Measurements from ENCODE around the gene PGBD2. TPM values are rescaled to one million over a fixed set of nuclear protein-coding genes. Genes with fewer than 3 reads are reported as not detected.

PGBD2 gene
- total RNA-seq, 1 experiment from 2014 or later: 7.8 TPM

DNA sequence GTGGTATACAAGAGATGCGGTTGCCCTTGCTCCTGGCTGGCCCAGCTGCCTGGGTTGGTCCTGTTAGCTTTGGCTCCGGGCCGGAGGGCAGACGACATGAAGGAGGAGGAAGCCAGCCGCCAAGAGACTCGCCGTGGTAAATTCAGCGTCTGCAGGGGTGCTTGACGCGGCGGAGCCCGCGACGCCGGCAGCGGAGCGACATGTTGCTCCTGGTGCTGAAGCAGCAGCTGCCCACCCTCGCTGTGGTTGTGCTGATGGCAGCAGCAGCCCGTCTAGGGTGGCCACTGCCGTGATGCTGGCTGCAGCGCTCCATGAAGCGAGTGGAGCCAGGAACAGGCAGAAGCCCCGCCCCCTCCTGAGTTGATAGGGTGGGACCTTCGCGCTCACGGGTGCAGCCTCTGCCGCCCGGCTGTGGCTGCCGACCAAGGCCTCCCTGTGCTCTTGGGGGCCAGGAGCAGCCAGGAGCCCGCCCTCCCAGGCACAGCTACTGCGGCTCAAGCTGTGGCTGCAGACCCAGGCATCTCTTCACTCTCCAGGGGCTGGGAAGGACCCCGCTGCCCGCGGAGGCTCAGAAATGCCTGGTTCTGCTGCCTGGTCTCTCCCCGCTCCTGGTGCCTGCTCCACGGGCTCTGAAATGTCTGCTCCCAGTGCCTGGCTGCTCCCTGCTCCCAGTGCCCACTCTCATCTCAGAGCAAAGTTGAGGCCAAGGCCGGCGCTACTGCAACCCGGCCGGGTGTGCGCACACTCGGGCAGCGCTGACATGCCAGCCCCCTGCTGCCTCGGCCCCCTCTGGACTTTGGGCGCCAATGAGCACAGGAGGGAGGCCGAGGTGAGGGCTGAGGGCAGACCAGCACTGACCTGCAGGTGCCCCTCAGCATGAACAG lies 42.8 kb upstream of the PGBD2 start:
- Mint-ChIP-seq H3K27me3 (ENCODE audit: unreplicated experiment) (peaks cover 34% of the 10 kb centered on the region), H3K4me1 (ENCODE audit: low read depth, unreplicated experiment) (peaks cover 26% of the 10 kb centered on the region), H3K9me3 (ENCODE audit: low read depth, unreplicated experiment) (no peaks in the 10 kb centered on the region), H3K27ac (ENCODE audit: unreplicated experiment) (peak overlapping the region; percentile 10), H3K4me3 (ENCODE audit: low read depth, unreplicated experiment) (peak overlapping the region; percentile 71), H3K36me3 (ENCODE audit: insufficient read depth, unreplicated experiment) (peaks cover 32% of the 10 kb centered on the region)
- no TSS peak for BruUV-seq (replicated peaks)
- DNase-seq: peak; percentile 79
- TF ChIP-seq, protein P1, sequence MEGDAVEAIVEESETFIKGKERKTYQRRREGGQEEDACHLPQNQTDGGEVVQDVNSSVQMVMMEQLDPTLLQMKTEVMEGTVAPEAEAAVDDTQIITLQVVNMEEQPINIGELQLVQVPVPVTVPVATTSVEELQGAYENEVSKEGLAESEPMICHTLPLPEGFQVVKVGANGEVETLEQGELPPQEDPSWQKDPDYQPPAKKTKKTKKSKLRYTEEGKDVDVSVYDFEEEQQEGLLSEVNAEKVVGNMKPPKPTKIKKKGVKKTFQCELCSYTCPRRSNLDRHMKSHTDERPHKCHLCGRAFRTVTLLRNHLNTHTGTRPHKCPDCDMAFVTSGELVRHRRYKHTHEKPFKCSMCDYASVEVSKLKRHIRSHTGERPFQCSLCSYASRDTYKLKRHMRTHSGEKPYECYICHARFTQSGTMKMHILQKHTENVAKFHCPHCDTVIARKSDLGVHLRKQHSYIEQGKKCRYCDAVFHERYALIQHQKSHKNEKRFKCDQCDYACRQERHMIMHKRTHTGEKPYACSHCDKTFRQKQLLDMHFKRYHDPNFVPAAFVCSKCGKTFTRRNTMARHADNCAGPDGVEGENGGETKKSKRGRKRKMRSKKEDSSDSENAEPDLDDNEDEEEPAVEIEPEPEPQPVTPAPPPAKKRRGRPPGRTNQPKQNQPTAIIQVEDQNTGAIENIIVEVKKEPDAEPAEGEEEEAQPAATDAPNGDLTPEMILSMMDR (IDR thresholded peaks at IDR 0.05; ENCODE audit: unreplicated experiment): no peak
- intact Hi-C loops (cut with micrococcal nuclease; ENCODE audit: unreplicated experiment): no loop called here
- CTCF ChIA-PET: no interaction called here

DNA sequence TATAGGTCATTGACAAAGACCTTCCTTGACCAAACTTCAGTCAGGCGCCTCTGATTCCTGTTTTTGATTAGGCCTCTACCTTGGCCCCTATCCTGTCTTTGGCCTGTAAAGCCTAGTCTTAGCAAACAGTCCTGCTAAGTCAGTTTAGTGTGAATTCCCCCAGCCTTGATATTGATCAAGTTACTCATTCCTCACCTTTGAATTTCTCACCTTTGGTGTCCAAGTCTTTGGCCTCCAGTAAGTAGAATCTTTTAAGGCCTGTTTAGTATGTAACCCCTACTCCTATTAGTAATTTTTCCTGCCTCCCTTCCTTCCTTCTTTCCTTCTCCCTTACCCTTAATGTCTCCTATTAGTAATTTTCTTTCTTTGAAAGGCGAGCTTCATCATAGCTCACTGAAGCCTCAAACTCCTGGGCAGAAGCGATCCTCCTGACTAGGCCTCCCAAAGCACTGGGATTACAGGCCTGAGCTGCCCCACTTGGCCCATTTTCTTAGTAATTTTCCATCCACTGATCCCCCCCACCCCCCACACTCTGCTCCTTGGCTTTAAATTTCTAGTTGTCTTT lies 34.1 kb upstream of the PGBD2 start:
- intact Hi-C loops (cut with micrococcal nuclease; ENCODE audit: unreplicated experiment): loop anchor here (2.0 kb wide), 1 partner anchor 13 kb away; the partner anchor contains the start of gene ZNF692
- Mint-ChIP-seq H3K9me3 (ENCODE audit: low read depth, unreplicated experiment) (no peaks in the 10 kb centered on the region), H3K27ac (ENCODE audit: unreplicated experiment) (peak overlapping the region; percentile 29)

DNA sequence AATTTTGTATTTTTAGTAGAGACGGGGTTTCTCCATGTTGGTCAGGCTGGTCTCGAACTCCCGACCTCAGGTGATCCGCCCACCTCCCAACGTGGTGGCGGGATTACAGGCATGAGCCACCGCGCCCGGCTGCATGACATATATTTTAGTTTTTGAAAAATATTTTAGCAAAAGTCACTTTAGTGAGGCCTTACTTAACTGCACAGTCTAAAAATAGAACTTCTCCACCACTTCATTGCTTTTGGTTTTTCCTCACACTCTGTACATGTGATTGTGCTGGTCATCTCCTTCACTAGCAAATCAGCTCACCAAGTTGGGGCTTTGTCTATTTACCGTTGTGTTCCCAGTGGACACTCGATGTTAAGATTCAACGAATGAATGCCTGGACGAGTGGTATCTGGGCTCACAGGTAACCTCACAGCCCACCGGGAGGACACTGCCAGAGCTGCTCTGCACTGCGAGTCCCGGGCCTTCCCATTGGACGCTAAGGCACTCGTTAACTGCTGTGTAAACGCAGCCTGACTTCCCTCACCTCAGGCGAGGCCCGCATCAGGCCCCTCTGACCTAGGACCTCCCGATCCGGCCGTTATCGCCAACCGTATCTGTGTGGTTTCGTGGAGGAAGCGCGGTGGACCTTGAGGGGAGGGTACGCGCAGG lies 33.2 kb upstream of the PGBD2 start:
- BruUV-seq (replicated peaks): no TSS peak
- H3K9me3 Mint-ChIP-seq (ENCODE audit: low read depth, unreplicated experiment): no peaks in the 10 kb centered on the region
- H3K4me1 Mint-ChIP-seq (ENCODE audit: low read depth, unreplicated experiment): peaks cover 30% of the 10 kb centered on the region
- peak overlapping the region; percentile 99 for H3K27ac Mint-ChIP-seq (ENCODE audit: unreplicated experiment)
- peaks cover 16% of the 10 kb centered on the region for H3K27me3 Mint-ChIP-seq (ENCODE audit: unreplicated experiment)
- peak; percentile 69 for DNase-seq
- peaks cover 23% of the 10 kb centered on the region for H3K36me3 Mint-ChIP-seq (ENCODE audit: insufficient read depth, unreplicated experiment)
- CTCF ChIA-PET: interaction anchor here (1.1 to 2.5 kb wide), 3 partner anchors 14 to 47 kb away, joined by 3 to 11 read pairs (median 9); partner anchors contain the start of genes SH3BP5L, ZNF672 and ZNF692
- H3K4me3 Mint-ChIP-seq (ENCODE audit: low read depth, unreplicated experiment): peak overlapping the region; percentile 91
- TF ChIP-seq, protein P1 (IDR thresholded peaks at IDR 0.05; ENCODE audit: unreplicated experiment): no peak
- intact Hi-C loops (cut with micrococcal nuclease; ENCODE audit: unreplicated experiment): loop anchor here (1.0 to 2.0 kb wide), 3 partner anchors 14 to 47 kb away; partner anchors contain the start of genes ZNF672 and ZNF692

More for the DNA sequence above, 34.1 kb upstream of the PGBD2 start:
- TF ChIP-seq, protein P1 (IDR thresholded peaks at IDR 0.05; ENCODE audit: unreplicated experiment): no peak
- CTCF ChIA-PET: no interaction called here
- H3K4me3 Mint-ChIP-seq (ENCODE audit: low read depth, unreplicated experiment): no peak overlapping the region
- no TSS peak for BruUV-seq (replicated peaks)
- H3K36me3 Mint-ChIP-seq (ENCODE audit: insufficient read depth, unreplicated experiment): peaks cover 23% of the 10 kb centered on the region
- no peak for DNase-seq
- peaks cover 30% of the 10 kb centered on the region for H3K4me1 Mint-ChIP-seq (ENCODE audit: low read depth, unreplicated experiment)
- H3K27me3 Mint-ChIP-seq (ENCODE audit: unreplicated experiment): peaks cover 16% of the 10 kb centered on the region

DNA sequence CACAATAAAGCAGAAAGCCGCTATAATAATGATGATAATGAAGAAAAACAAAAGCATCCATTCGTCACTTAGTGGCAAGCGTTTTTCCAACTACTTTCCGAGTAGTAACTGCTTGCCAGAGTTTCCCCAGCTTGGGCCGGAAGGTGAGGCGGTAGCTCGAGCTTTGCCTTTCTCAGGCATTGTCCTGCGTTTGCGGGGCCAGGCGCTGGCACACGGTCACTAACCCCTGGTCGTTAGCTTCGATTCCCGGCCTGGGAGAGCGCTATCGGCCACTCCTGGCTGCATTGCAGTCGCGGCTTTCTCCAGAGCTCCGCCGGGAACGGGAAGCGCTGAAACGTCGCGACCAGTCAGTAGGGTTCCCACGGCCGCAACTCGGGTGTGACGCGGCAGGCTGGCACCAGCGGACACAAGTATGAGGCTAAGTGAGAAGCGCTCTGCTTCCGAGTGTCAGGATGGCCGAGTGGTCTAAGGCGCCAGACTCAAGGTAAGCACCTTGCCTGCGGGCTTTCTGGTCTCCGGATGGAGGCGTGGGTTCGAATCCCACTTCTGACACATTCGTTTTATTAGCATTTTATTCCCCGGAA lies 32.5 kb upstream of the PGBD2 start:
- Mint-ChIP-seq H3K4me1 (ENCODE audit: low read depth, unreplicated experiment) (peaks cover 30% of the 10 kb centered on the region), H3K4me3 (ENCODE audit: low read depth, unreplicated experiment) (peak overlapping the region; percentile 91), H3K36me3 (ENCODE audit: insufficient read depth, unreplicated experiment) (peaks cover 23% of the 10 kb centered on the region), H3K9me3 (ENCODE audit: low read depth, unreplicated experiment) (no peaks in the 10 kb centered on the region), H3K27me3 (ENCODE audit: unreplicated experiment) (peaks cover 16% of the 10 kb centered on the region), H3K27ac (ENCODE audit: unreplicated experiment) (peak overlapping the region; percentile 99)
- intact Hi-C loops (cut with micrococcal nuclease; ENCODE audit: unreplicated experiment): loop anchor here (1.0 to 2.0 kb wide), 3 partner anchors 15 to 47 kb away; partner anchors contain the start of genes ZNF672 and ZNF692
- no TSS peak for BruUV-seq (replicated peaks)
- TF ChIP-seq, protein P1 (IDR thresholded peaks at IDR 0.05; ENCODE audit: unreplicated experiment): no peak
- DNase-seq: peak; percentile 98
- CTCF ChIA-PET: interaction anchor here (1.1 to 2.5 kb wide), 3 partner anchors 15 to 47 kb away, joined by 3 to 11 read pairs (median 9); partner anchors contain the start of genes SH3BP5L, ZNF672 and ZNF692

Measured in Calu3 (cell line).